Uterus (tissue), 2 donors: Measurements from ENCODE around the gene HOOK2.

ENCODE experiments used
- POLR2A ChIP-seq, 2 donors: fragments of 450-650 bp; IDR thresholded peaks; one replicate each; pipeline ENCODE4 v1.6.1; 2016; ENCODE audit warnings: antibody characterized with exemption in 2 of 2, mild to moderate bottlenecking in 1 of 2, moderate library complexity in 1 of 2
- TF ChIP-seq, protein P1 (sequence below), 4 experiments: fragments of 200-600 bp in 2 of 4; fragments of 450-650 bp in 2 of 4; sonication (generic) in 2 of 4; IDR thresholded peaks; one replicate each; pipeline ENCODE4 v1.5.1; 2016 to 2019; ENCODE audit warnings: antibody characterized with exemption in 4 of 4, mild to moderate bottlenecking in 2 of 4, moderate library complexity in 1 of 4

- TF ChIP-seq POLR2A (IDR thresholded peaks at IDR 0.05), result no peak
- TF ChIP-seq, protein P1, sequence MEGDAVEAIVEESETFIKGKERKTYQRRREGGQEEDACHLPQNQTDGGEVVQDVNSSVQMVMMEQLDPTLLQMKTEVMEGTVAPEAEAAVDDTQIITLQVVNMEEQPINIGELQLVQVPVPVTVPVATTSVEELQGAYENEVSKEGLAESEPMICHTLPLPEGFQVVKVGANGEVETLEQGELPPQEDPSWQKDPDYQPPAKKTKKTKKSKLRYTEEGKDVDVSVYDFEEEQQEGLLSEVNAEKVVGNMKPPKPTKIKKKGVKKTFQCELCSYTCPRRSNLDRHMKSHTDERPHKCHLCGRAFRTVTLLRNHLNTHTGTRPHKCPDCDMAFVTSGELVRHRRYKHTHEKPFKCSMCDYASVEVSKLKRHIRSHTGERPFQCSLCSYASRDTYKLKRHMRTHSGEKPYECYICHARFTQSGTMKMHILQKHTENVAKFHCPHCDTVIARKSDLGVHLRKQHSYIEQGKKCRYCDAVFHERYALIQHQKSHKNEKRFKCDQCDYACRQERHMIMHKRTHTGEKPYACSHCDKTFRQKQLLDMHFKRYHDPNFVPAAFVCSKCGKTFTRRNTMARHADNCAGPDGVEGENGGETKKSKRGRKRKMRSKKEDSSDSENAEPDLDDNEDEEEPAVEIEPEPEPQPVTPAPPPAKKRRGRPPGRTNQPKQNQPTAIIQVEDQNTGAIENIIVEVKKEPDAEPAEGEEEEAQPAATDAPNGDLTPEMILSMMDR (IDR thresholded peaks at IDR 0.05), result no peak
Observed at GRCh38 chr19:12785431-12786031, 10.2 kb upstream of the HOOK2 start.
